PC-3 (cell line): Measurements from ENCODE around the gene GLB1L.

Experiments
- CTCF ChIP-seq: fragments of 300-600 bp; sonication (generic); conservative IDR thresholded peaks from 2 replicates; pipeline ENCODE4 v1.5.1; 2017; ENCODE audit warnings: antibody characterized with exemption, low read depth, mild to moderate bottlenecking, low read length
- EZH2 ChIP-seq: fragments of 300-600 bp; sonication (generic); IDR thresholded peaks from one replicate; pipeline ENCODE4 v1.6.1; 2017; ENCODE audit warnings: antibody characterized with exemption, mild to moderate bottlenecking, low read length; ENCODE audit not compliant: unreplicated experiment
- EZH2phosphoT487 ChIP-seq: fragments of 300-600 bp; sonication (generic); IDR thresholded peaks from 2 replicates; pipeline ENCODE4 v1.6.1; 2018; ENCODE audit warnings: mild to moderate bottlenecking, antibody characterized with exemption, low read length, borderline replicate concordance

DNA sequence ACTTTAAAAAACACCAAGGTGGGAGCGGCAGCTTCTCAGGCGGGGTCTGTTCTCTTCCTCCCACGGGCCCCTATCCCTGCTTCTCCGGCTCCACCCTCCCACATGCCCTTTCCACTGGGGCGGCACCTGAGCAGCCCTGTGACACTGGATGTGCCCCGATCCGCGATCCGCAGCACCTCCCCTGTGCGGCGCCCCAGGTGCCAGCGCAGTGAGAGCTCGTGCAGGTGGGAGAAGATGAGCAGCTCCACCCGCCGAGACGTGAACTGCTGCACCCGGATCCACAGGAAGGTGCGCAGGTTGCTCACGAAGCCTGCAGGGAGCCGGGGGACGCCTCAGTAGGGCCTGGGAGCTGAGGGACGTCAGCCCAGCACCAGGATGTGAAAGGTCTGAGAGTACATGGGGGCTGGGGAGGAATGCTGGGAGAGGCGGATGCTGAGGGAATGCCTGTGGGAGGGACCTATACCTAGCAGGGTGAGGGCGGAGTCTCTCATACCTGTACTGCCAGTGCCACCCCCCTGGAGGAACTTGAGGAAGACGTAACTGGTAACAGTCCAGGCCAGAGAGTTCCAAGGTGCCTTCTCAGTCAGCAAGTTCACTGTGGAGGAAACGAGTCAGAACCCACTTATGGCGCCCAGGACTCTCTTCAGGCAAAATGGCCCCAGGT is 29.2 kb downstream of the GLB1L start:
- TF ChIP-seq EZH2 (no peak), CTCF (no peak), EZH2phosphoT487 (no peak)
